OCI-LY1 (cell line): ENCODE measurements around the gene RAB40AL.

ENCODE experiments used
- H2AFZ ChIP-seq: fragments of 200-600 bp; sonication (generic), shearing (Covaris generic); 2 replicates; pipeline ENCODE4 v1.6.0; 2014; ENCODE audit warnings: antibody characterized with exemption, mild to moderate bottlenecking, low read length
- H3F3A ChIP-seq: fragments of 200-600 bp; sonication (generic), shearing (Covaris generic); 2 replicates; pipeline ENCODE4 v1.6.0; 2014; ENCODE audit warnings: mild to moderate bottlenecking, antibody characterized with exemption, low read length, moderate library complexity; ENCODE audit not compliant: insufficient read depth
- H3K27ac ChIP-seq: fragments of 200-600 bp; sonication (generic); 2 replicates; pipeline ENCODE4 v1.5.1; 2014; ENCODE audit warnings: low read length, mixed run types, mild to moderate bottlenecking, low read depth; ENCODE audit not compliant: poor library complexity, severe bottlenecking
- H3K27me3 ChIP-seq: fragments of 200-600 bp; sonication (generic); 2 replicates; pipeline ENCODE4 v1.6.0; 2014; ENCODE audit warnings: antibody characterized with exemption, mild to moderate bottlenecking, low read length, moderate library complexity; ENCODE audit not compliant: insufficient read depth
- H3K36me3 ChIP-seq: fragments of 200-600 bp; sonication (generic); 2 replicates; pipeline ENCODE4 v1.6.1; 2014; ENCODE audit warnings: mild to moderate bottlenecking, antibody characterized with exemption, low read length, moderate library complexity, mixed read lengths; ENCODE audit not compliant: insufficient read depth
- H3K4me1 ChIP-seq: fragments of 200-600 bp; sonication (generic); 2 replicates; pipeline ENCODE4 v1.5.1; 2014; ENCODE audit warnings: mild to moderate bottlenecking, low read length, moderate library complexity; ENCODE audit not compliant: insufficient read depth, severe bottlenecking
- H3K4me2 ChIP-seq: fragments of 200-600 bp; sonication (generic), shearing (Covaris generic); 2 replicates; pipeline ENCODE4 v1.6.1; 2014; ENCODE audit warnings: low read length
- H3K4me3 ChIP-seq: fragments of 200-600 bp; sonication (generic); 2 replicates; pipeline ENCODE4 v1.5.1; 2014; ENCODE audit warnings: low read length, low read depth, mild to moderate bottlenecking, mixed read lengths; ENCODE audit not compliant: poor library complexity, severe bottlenecking
- H3K79me2 ChIP-seq: fragments of 200-600 bp; shearing (Covaris generic); 2 replicates; pipeline ENCODE4 v1.6.1; 2016; ENCODE audit warnings: mixed run types, low read length, mixed read lengths; ENCODE audit not compliant: insufficient read depth
- H3K9ac ChIP-seq: fragments of 200-600 bp; sonication (generic), shearing (Covaris generic); 2 replicates; pipeline ENCODE4 v1.6.1; 2014; ENCODE audit warnings: mild to moderate bottlenecking, low read length, mixed read lengths
- H3K9me2 ChIP-seq: fragments of 200-600 bp; sonication (generic), shearing (Covaris generic); 2 replicates; pipeline ENCODE4 v1.6.1; 2014; ENCODE audit warnings: low read depth, mild to moderate bottlenecking, low read length, mixed read lengths
- H3K9me3 ChIP-seq: fragments of 200-600 bp; shearing (Covaris generic); 2 replicates; pipeline ENCODE4 v1.6.1; 2014; ENCODE audit warnings: low read length, mixed read lengths
- H4K20me1 ChIP-seq: fragments of 200-600 bp; sonication (generic), shearing (Covaris generic); 2 replicates; pipeline ENCODE4 v1.6.0; 2016; ENCODE audit warnings: mild to moderate bottlenecking, low read length; ENCODE audit not compliant: insufficient read depth
- EZH2 ChIP-seq: fragments of 200-600 bp; sonication (generic), shearing (Covaris generic); IDR thresholded peaks from 2 replicates; pipeline ENCODE4 v1.8.0; 2017; ENCODE audit warnings: borderline replicate concordance, mixed run types, mild to moderate bottlenecking, antibody characterized with exemption, low read length, moderate library complexity, mixed read lengths
- TF ChIP-seq, protein P1 (sequence below): fragments of 200-600 bp; sonication (generic), shearing (Covaris generic); IDR thresholded peaks from 2 replicates; pipeline ENCODE4 v1.5.1; 2017; ENCODE audit warnings: mild to moderate bottlenecking, antibody characterized with exemption, low read length, moderate library complexity, mixed read lengths

The RAB40AL gene

DNA sequence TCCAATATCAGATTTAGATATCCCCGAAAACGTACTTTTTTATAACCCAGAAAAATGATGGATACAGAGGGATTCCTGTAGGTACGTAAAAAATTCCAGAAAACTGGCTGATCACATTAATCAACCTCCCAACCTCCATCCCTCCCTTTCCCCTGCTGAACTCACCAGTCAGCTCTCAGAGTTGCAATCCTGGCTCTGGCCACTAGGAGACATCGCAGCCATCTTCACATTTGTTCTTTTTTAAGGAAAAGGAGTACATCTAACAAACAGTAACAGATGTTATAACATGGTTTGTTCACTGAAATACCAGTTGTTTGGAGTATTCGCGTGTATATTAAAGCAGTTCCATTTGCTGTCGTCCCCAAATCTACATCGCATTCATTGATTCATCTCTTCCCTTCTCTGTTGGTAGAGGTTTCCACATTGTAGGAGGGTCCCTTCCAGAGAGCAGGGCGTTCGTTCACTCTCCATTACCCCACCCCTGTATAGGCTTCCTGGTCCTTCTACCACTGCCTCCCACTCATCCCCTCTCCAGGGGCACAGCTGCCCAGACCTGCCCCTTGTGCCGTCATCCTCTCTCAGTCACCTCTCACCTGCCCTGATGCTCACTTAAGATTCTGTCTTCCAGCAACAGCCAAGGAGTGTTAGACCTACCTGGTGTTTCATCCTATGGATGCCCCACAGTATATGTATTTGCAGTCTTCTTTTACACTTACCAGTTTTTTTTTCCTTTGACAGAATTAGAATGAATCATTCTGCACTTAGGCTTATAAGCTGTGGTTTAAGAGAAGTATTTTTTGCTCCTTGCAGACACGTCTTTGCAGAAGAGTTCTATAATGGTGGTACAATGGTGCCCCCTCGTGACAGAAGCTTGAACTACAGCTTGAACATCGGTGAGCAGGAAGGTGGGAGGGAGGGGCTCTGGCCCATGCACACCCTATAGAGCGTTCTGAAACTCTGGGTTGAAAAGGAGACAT is 36.8 kb upstream of the RAB40AL start:
- TF ChIP-seq EZH2 = no peak
- TF ChIP-seq, protein P1, sequence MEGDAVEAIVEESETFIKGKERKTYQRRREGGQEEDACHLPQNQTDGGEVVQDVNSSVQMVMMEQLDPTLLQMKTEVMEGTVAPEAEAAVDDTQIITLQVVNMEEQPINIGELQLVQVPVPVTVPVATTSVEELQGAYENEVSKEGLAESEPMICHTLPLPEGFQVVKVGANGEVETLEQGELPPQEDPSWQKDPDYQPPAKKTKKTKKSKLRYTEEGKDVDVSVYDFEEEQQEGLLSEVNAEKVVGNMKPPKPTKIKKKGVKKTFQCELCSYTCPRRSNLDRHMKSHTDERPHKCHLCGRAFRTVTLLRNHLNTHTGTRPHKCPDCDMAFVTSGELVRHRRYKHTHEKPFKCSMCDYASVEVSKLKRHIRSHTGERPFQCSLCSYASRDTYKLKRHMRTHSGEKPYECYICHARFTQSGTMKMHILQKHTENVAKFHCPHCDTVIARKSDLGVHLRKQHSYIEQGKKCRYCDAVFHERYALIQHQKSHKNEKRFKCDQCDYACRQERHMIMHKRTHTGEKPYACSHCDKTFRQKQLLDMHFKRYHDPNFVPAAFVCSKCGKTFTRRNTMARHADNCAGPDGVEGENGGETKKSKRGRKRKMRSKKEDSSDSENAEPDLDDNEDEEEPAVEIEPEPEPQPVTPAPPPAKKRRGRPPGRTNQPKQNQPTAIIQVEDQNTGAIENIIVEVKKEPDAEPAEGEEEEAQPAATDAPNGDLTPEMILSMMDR = peak; percentile 51
- Histone ChIP-seq H3K4me2 (peak overlapping the region; percentile 23; the same call in 1 of the 2 replicates), H2AFZ (no peak overlapping the region), H3K79me2 (no peaks in the 10 kb centered on the region), H3K9me2 (no peaks in the 10 kb centered on the region), H3K9ac (no peak overlapping the region), H3K27ac (no peak overlapping the region), H4K20me1 (no peaks in the 10 kb centered on the region), H3K4me3 (no peak overlapping the region), H3K27me3 (no peaks in the 10 kb centered on the region), H3K36me3 (no peaks in the 10 kb centered on the region), H3F3A (no peaks in the 10 kb centered on the region), H3K4me1 (no peaks in the 10 kb centered on the region), H3K9me3 (no peaks in the 10 kb centered on the region)

DNA sequence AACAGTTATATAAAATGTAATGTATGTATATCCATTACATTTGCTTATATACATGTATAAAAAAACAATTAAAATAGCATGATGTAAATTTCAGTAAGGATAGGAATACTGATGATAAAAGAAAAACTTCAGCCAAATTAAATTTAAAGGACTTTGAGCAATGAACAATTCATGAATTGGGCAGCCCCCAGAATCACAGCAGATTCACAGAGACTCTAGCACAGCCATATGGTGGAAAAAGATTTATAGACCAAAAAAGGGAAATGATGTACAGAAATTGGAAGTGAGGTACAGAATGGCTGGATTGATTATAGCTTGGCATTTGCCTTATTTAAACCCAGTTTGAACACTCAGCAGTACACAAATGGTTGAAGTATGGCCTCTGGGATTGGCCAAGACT is 34.7 kb upstream of the RAB40AL start:
- Histone ChIP-seq H3K9me3 (no peaks in the 10 kb centered on the region), H3K36me3 (peaks cover 9% of the 10 kb centered on the region; the same call in 1 of the 2 replicates), H3K27ac (no peak overlapping the region), H3K4me3 (no peak overlapping the region), H3K79me2 (no peaks in the 10 kb centered on the region), H3K4me2 (no peak overlapping the region), H3K9ac (no peak overlapping the region), H3K4me1 (no peaks in the 10 kb centered on the region), H4K20me1 (no peaks in the 10 kb centered on the region), H2AFZ (no peak overlapping the region), H3K27me3 (no peaks in the 10 kb centered on the region), H3K9me2 (no peaks in the 10 kb centered on the region), H3F3A (no peaks in the 10 kb centered on the region)
- TF ChIP-seq, protein P1 = no peak
- TF ChIP-seq EZH2 = no peak

DNA sequence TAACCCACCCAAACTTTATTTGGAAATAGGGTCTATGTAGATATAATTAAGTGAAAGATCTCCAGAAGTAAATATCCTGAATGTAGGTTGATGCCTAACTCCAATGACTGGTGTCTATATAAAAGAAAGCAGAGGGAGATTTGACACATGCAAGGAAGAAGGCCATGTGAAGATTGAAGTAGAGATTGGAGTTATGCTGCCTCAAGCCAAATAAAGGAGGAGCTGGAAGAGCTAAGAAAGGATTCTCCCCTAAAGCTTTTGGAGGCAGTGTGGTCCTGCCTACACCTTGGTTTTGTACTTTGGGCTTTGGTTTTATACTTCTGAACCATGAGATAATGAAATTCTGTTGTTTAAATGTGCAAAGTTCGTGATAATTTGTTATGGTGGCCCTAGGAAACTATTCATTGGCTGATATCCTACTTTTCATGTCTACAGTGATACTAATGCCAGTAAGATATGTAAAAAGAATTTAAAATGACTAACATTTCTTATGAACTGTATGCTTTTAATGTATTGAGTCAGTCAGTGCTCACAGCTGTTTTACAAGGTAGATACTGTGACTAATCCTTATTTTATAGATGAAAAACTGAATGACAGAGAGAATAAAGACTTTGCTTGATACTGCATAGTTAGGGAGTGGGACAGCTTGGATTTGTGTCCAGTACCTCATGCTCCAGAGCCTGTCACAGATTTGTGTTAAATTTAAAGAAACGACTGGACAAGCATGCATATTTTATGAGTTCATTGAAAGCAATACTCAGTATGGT is 5.9 kb upstream of the RAB40AL start:
- Histone ChIP-seq H3K27ac (no peak overlapping the region), H3K9ac (no peak overlapping the region), H4K20me1 (no peaks in the 10 kb centered on the region), H3K4me3 (no peak overlapping the region), H3K79me2 (no peaks in the 10 kb centered on the region), H3K9me2 (no peaks in the 10 kb centered on the region), H3K4me1 (no peaks in the 10 kb centered on the region), H3K9me3 (no peaks in the 10 kb centered on the region), H3F3A (no peaks in the 10 kb centered on the region), H3K27me3 (no peaks in the 10 kb centered on the region), H2AFZ (no peak overlapping the region), H3K4me2 (no peak overlapping the region), H3K36me3 (no peaks in the 10 kb centered on the region)
- TF ChIP-seq, protein P1 = no peak
- TF ChIP-seq EZH2 = no peak
